HL-60/S4 treated with phorbol 12-myristate 13-acetate at 8.2 ng/mL for 4 days and 3 days (cell line): Measurements from ENCODE around the gene NSG1.
"Not testable (repeated sequence)": the region's sequence is repeated elsewhere in the genome, so short reads cannot be mapped to it uniquely, and the experiment has no call there.

Experiments
- in situ Hi-C: fragments of 300-500 bp; cut with MboI; formaldehyde crosslinking; loops from 2 replicates; pipeline ENCODE4 v1.15.0; 2022; ENCODE audit warnings: low sequenced_read_pairs

The NSG1 gene

GRCh38 chr4:4461850-4462249, 74.9 kb downstream of the NSG1 start:
- in situ Hi-C loops, result no loop called here

DNA sequence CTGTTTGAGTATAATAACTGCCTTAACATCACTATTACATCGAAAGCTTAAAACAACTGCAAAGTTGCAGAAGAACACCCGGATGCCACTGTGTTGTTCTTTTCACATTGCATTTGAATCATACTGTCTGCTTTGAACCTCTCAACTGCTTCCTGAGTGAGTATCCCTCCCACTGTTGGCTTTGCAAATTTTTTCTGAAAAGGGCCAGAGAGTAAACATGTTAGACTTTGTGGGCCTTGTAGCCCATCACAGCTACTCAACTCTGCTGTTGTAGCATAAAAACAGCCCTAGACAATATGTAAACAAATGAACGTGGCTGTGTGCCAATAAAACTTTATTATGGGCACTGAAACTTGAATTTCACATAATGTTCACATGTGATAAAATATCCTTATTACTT, 76.1 kb downstream of the NSG1 start:
- in situ Hi-C loops, result no loop called here

- in situ Hi-C loops, result not testable (repeated sequence)
These were observed 78.3 kb downstream of the NSG1 start for GRCh38 chr4:4465238-4465637.
